Measurements from ENCODE around the gene GOLT1A. TPM values are rescaled to one million over a fixed set of nuclear protein-coding genes. Genes with fewer than 3 reads are reported as not detected.

Gene GOLT1A
- total and polyA plus RNA-seq, 7 experiments from 2014 or later: 1.3 TPM; not detected in 5

- no peak for ATAC-seq
- Histone ChIP-seq H3K4me3 (ENCODE audit: low read length) (no peak overlapping the region), H3K36me3 (ENCODE audit: control insufficient read depth in 2 of 3, insufficient read depth in 3 of 3, low read length in 3 of 3) (no peaks in the 10 kb centered on the region), H3K27me3 (ENCODE audit: control insufficient read depth in 2 of 2, insufficient read depth in 2 of 2, low read length in 2 of 2) (no peaks in the 10 kb centered on the region), H3K27ac (ENCODE audit: low read depth, low read length) (no peak overlapping the region), H3K9me3 (ENCODE audit: control insufficient read depth in 2 of 3, low read length in 3 of 3) (no peaks in the 10 kb centered on the region), H3K4me1 (ENCODE audit: control insufficient read depth in 2 of 2, insufficient read depth in 2 of 2, low read length in 2 of 2) (no peaks in the 10 kb centered on the region)
- Mint-ChIP-seq H3K4me1 (peaks cover 0 to 4% (median 0%) of the 10 kb centered on the region in 7 donors), H3K36me3 (no peaks in the 10 kb centered on the region), H3K27me3 (peaks cover 0 to 6% (median 0%) of the 10 kb centered on the region in 5 donors), H3K9me3 (no peaks in the 10 kb centered on the region), H3K4me3 (no peak overlapping the region), H3K27ac (peak overlapping the region in 1 of 9 donors; percentile 62)
- ChIA-PET POLR2A (no interaction called here), CTCF (no interaction called here)
- no peak for DNase-seq
- intact Hi-C loops (cut with micrococcal nuclease): no loop called here
Measured at GRCh38 chr1:204255966-204256365, 42.2 kb upstream of the GOLT1A start.

- DNase-seq (no peak), ATAC-seq (no peak)
- Mint-ChIP-seq H3K4me3 (no peak overlapping the region), H3K27ac (no peak overlapping the region), H3K27me3 (peaks cover 0 to 7% (median 0%) of the 10 kb centered on the region in 5 donors), H3K36me3 (no peaks in the 10 kb centered on the region), H3K4me1 (peaks cover 0 to 4% (median 0%) of the 10 kb centered on the region in 7 donors), H3K9me3 (no peaks in the 10 kb centered on the region)
- CTCF ChIA-PET: interaction anchor here (2.4 kb wide), 1 partner anchor 108 kb away, joined by 7 read pairs; no protein-coding TSS in a partner anchor
- Histone ChIP-seq H3K27me3 (ENCODE audit: control insufficient read depth in 2 of 2, insufficient read depth in 2 of 2, low read length in 2 of 2) (no peaks in the 10 kb centered on the region), H3K4me1 (ENCODE audit: control insufficient read depth in 2 of 2, insufficient read depth in 2 of 2, low read length in 2 of 2) (no peaks in the 10 kb centered on the region), H3K9me3 (ENCODE audit: control insufficient read depth in 2 of 3, low read length in 3 of 3) (no peaks in the 10 kb centered on the region), H3K27ac (ENCODE audit: low read depth, low read length) (no peak overlapping the region), H3K36me3 (ENCODE audit: control insufficient read depth in 2 of 3, insufficient read depth in 3 of 3, low read length in 3 of 3) (no peaks in the 10 kb centered on the region), H3K4me3 (ENCODE audit: low read length) (no peak overlapping the region)
- POLR2A ChIA-PET: no interaction called here
- intact Hi-C loops (cut with micrococcal nuclease): no loop called here
Measured at GRCh38 chr1:204255225-204255624, 41.4 kb upstream of the GOLT1A start.

GRCh38 chr1:204254031-204254661, 40.4 kb upstream of the GOLT1A start:
- Histone ChIP-seq H3K9me3 (ENCODE audit: control insufficient read depth in 2 of 3, low read length in 3 of 3) (no peaks in the 10 kb centered on the region), H3K4me3 (ENCODE audit: low read length) (no peak overlapping the region), H3K27me3 (ENCODE audit: control insufficient read depth in 2 of 2, insufficient read depth in 2 of 2, low read length in 2 of 2) (no peaks in the 10 kb centered on the region), H3K27ac (ENCODE audit: low read depth, low read length) (no peak overlapping the region), H3K36me3 (ENCODE audit: control insufficient read depth in 2 of 3, insufficient read depth in 3 of 3, low read length in 3 of 3) (no peaks in the 10 kb centered on the region), H3K4me1 (ENCODE audit: control insufficient read depth in 2 of 2, insufficient read depth in 2 of 2, low read length in 2 of 2) (no peaks in the 10 kb centered on the region)
- peaks cover 0 to 4% (median 0%) of the 10 kb centered on the region in 7 donors for H3K4me1 Mint-ChIP-seq
- ChIA-PET POLR2A (no interaction called here), CTCF (interaction anchor here (0.5 to 2.4 kb wide), 2 partner anchors 109 to 153 kb away, joined by 3 to 7 read pairs; no protein-coding TSS in a partner anchor)
- H3K27me3 Mint-ChIP-seq: peaks cover 0 to 14% (median 0%) of the 10 kb centered on the region in 5 donors
- no peaks in the 10 kb centered on the region for H3K36me3 Mint-ChIP-seq
- no peak overlapping the region for H3K4me3 Mint-ChIP-seq
- H3K9me3 Mint-ChIP-seq: no peaks in the 10 kb centered on the region
- no peak overlapping the region for H3K27ac Mint-ChIP-seq
- ATAC-seq (peak; percentile 62), DNase-seq (no peak)
- intact Hi-C loops (cut with micrococcal nuclease): no loop called here

- intact Hi-C loops (cut with micrococcal nuclease): no loop called here
- DNase-seq (no peak), ATAC-seq (no peak)
- ChIA-PET POLR2A (no interaction called here), CTCF (no interaction called here)
- H3K4me3 Mint-ChIP-seq: no peak overlapping the region
- H3K27me3 Mint-ChIP-seq: peaks cover 0 to 14% (median 0%) of the 10 kb centered on the region in 5 donors
- Histone ChIP-seq H3K36me3 (ENCODE audit: control insufficient read depth in 2 of 3, insufficient read depth in 3 of 3, low read length in 3 of 3) (no peaks in the 10 kb centered on the region), H3K27me3 (ENCODE audit: control insufficient read depth in 2 of 2, insufficient read depth in 2 of 2, low read length in 2 of 2) (no peaks in the 10 kb centered on the region), H3K4me1 (ENCODE audit: control insufficient read depth in 2 of 2, insufficient read depth in 2 of 2, low read length in 2 of 2) (no peaks in the 10 kb centered on the region), H3K9me3 (ENCODE audit: control insufficient read depth in 2 of 3, low read length in 3 of 3) (no peaks in the 10 kb centered on the region), H3K4me3 (ENCODE audit: low read length) (no peak overlapping the region), H3K27ac (ENCODE audit: low read depth, low read length) (no peak overlapping the region)
- no peaks in the 10 kb centered on the region for H3K36me3 Mint-ChIP-seq
- peak overlapping the region in 2 of 9 donors; percentile 14 to 46 for H3K27ac Mint-ChIP-seq
- H3K9me3 Mint-ChIP-seq: no peaks in the 10 kb centered on the region
- peaks cover 0 to 2% (median 0%) of the 10 kb centered on the region in 7 donors for H3K4me1 Mint-ChIP-seq
Measured at GRCh38 chr1:204251926-204252689, 38.3 kb upstream of the GOLT1A start.

- Mint-ChIP-seq H3K4me1 (peaks cover 0 to 2% (median 0%) of the 10 kb centered on the region in 7 donors), H3K27me3 (peaks cover 0 to 11% (median 0%) of the 10 kb centered on the region in 5 donors), H3K36me3 (no peaks in the 10 kb centered on the region), H3K9me3 (no peaks in the 10 kb centered on the region), H3K27ac (no peak overlapping the region), H3K4me3 (no peak overlapping the region)
- Histone ChIP-seq H3K9me3 (ENCODE audit: control insufficient read depth in 2 of 3, low read length in 3 of 3) (no peaks in the 10 kb centered on the region), H3K36me3 (ENCODE audit: control insufficient read depth in 2 of 3, insufficient read depth in 3 of 3, low read length in 3 of 3) (no peaks in the 10 kb centered on the region), H3K4me1 (ENCODE audit: control insufficient read depth in 2 of 2, insufficient read depth in 2 of 2, low read length in 2 of 2) (no peaks in the 10 kb centered on the region), H3K27ac (ENCODE audit: low read depth, low read length) (no peak overlapping the region), H3K4me3 (ENCODE audit: low read length) (no peak overlapping the region), H3K27me3 (ENCODE audit: control insufficient read depth in 2 of 2, insufficient read depth in 2 of 2, low read length in 2 of 2) (no peaks in the 10 kb centered on the region)
- POLR2A ChIA-PET: no interaction called here
- no peak for ATAC-seq
- DNase-seq: no peak
- CTCF ChIA-PET: no interaction called here
- intact Hi-C loops (cut with micrococcal nuclease): no loop called here
Measured at GRCh38 chr1:204251286-204251685, 37.5 kb upstream of the GOLT1A start.

GRCh38 chr1:204250428-204251030, 36.7 kb upstream of the GOLT1A start:
- POLR2A ChIA-PET: no interaction called here
- no peak overlapping the region for H3K4me3 ChIP-seq (ENCODE audit: low read length)
- no peaks in the 10 kb centered on the region for H3K4me1 ChIP-seq (ENCODE audit: control insufficient read depth in 2 of 2, insufficient read depth in 2 of 2, low read length in 2 of 2)
- CTCF ChIA-PET: no interaction called here
- H3K36me3 Mint-ChIP-seq: no peaks in the 10 kb centered on the region
- no peaks in the 10 kb centered on the region for H3K9me3 Mint-ChIP-seq
- intact Hi-C loops (cut with micrococcal nuclease): no loop called here
- H3K4me1 Mint-ChIP-seq: peaks cover 0 to 2% (median 0%) of the 10 kb centered on the region in 7 donors
- ATAC-seq (no peak), DNase-seq (no peak)
- no peak overlapping the region for H3K27ac ChIP-seq (ENCODE audit: low read depth, low read length)
- H3K36me3 ChIP-seq (ENCODE audit: control insufficient read depth in 2 of 3, insufficient read depth in 3 of 3, low read length in 3 of 3): no peaks in the 10 kb centered on the region
- H3K27me3 ChIP-seq (ENCODE audit: control insufficient read depth in 2 of 2, insufficient read depth in 2 of 2, low read length in 2 of 2): no peaks in the 10 kb centered on the region
- H3K4me3 Mint-ChIP-seq: no peak overlapping the region
- no peaks in the 10 kb centered on the region for H3K9me3 ChIP-seq (ENCODE audit: control insufficient read depth in 2 of 3, low read length in 3 of 3)
- H3K27ac Mint-ChIP-seq: no peak overlapping the region
- H3K27me3 Mint-ChIP-seq: peaks cover 0 to 9% (median 0%) of the 10 kb centered on the region in 5 donors

Measured in naive thymus-derived CD4-positive, alpha-beta T cell (primary cell).